Glutamatergic neuron (in vitro differentiated cells): ENCODE data around the gene SLC6A19. TPM values are rescaled to one million over a fixed set of nuclear protein-coding genes. Genes with fewer than 3 reads are reported as not detected.

Experiments
- DNase-seq: peaks from one replicate; pipeline ENCODE4 v3.0.0; 2022
- H3K27ac Mint-ChIP-seq: one replicate; pipeline ENCODE4 v1.8.0; 2020; ENCODE audit warnings: mild to moderate bottlenecking, mixed read lengths, inconsistent platforms; ENCODE audit not compliant: unreplicated experiment
- H3K27me3 Mint-ChIP-seq: one replicate; pipeline ENCODE4 v1.8.0; 2020; ENCODE audit warnings: mild to moderate bottlenecking, moderate library complexity, mixed read lengths, inconsistent platforms; ENCODE audit not compliant: unreplicated experiment
- H3K36me3 Mint-ChIP-seq: one replicate; pipeline ENCODE4 v1.8.0; 2020; ENCODE audit warnings: mild to moderate bottlenecking, mixed read lengths, inconsistent platforms; ENCODE audit not compliant: unreplicated experiment
- H3K4me1 Mint-ChIP-seq: one replicate; pipeline ENCODE4 v1.8.0; 2020; ENCODE audit warnings: mild to moderate bottlenecking, low read depth, mixed read lengths, inconsistent platforms; ENCODE audit not compliant: unreplicated experiment
- H3K4me3 Mint-ChIP-seq: one replicate; pipeline ENCODE4 v1.8.0; 2020; ENCODE audit warnings: mild to moderate bottlenecking, mixed read lengths, inconsistent platforms; ENCODE audit not compliant: unreplicated experiment
- H3K9me3 Mint-ChIP-seq: one replicate; pipeline ENCODE4 v1.8.0; 2020; ENCODE audit warnings: mild to moderate bottlenecking, moderate library complexity, mixed read lengths, inconsistent platforms; ENCODE audit not compliant: unreplicated experiment
- total RNA-seq: library from RNA; stranded (reverse); fragmentation: NEBNext Ultra II Directional; extraction: Animal tissue kit (Norgen Biotek cat#: 25700); gene quantifications from one replicate; pipeline ENCODE4 v1.2.1, GENCODE V29; 2021; ENCODE audit not compliant: unreplicated experiment
- TF ChIP-seq, protein P1 (sequence below): fragments of 200-600 bp; sonication (generic); IDR thresholded peaks from one replicate; pipeline ENCODE4 v1.5.0; 2021; ENCODE audit not compliant: partially characterized antibody, unreplicated experiment

The SLC6A19 gene
- total RNA-seq, 1 donor from 2014 or later: not detected

DNA sequence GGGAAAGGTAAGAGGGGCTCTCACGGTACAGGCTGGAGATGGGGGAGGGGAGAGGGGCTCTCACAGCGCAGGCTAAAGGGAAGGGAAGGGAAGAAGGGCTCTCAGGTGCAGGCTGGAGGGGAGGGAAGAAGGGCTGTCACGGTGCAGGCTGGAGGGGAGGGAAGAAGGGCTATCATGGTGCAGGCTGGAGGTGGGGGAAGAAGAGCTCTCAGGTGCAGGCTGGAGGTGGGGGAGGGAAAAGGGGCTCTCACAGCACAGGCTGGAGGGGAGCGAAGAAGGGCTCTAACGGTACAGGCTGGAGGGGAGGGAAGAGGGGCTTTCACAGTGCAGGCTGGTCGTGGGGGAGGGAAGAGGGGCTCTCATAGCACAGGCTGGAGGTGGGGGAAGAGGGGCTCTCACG lies 28.4 kb downstream of the SLC6A19 start:
- H3K4me3 Mint-ChIP-seq: no peak overlapping the region
- H3K9me3 Mint-ChIP-seq: no peaks in the 10 kb centered on the region
- no peak overlapping the region for H3K27ac Mint-ChIP-seq
- no peaks in the 10 kb centered on the region for H3K36me3 Mint-ChIP-seq
- H3K27me3 Mint-ChIP-seq: peaks cover 1% of the 10 kb centered on the region
- TF ChIP-seq, protein P1, sequence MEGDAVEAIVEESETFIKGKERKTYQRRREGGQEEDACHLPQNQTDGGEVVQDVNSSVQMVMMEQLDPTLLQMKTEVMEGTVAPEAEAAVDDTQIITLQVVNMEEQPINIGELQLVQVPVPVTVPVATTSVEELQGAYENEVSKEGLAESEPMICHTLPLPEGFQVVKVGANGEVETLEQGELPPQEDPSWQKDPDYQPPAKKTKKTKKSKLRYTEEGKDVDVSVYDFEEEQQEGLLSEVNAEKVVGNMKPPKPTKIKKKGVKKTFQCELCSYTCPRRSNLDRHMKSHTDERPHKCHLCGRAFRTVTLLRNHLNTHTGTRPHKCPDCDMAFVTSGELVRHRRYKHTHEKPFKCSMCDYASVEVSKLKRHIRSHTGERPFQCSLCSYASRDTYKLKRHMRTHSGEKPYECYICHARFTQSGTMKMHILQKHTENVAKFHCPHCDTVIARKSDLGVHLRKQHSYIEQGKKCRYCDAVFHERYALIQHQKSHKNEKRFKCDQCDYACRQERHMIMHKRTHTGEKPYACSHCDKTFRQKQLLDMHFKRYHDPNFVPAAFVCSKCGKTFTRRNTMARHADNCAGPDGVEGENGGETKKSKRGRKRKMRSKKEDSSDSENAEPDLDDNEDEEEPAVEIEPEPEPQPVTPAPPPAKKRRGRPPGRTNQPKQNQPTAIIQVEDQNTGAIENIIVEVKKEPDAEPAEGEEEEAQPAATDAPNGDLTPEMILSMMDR: no peak
- peaks cover 9% of the 10 kb centered on the region for H3K4me1 Mint-ChIP-seq
- DNase-seq: no peak

GRCh38 chr5:1230551-1230950 lies 29.2 kb downstream of the SLC6A19 start:
- Mint-ChIP-seq H3K4me1 (peaks cover 9% of the 10 kb centered on the region), H3K27me3 (peaks cover 1% of the 10 kb centered on the region), H3K36me3 (peaks cover under 1% of the 10 kb centered on the region), H3K4me3 (no peak overlapping the region), H3K27ac (no peak overlapping the region), H3K9me3 (peaks cover under 1% of the 10 kb centered on the region)
- TF ChIP-seq, protein P1: no peak
- no peak for DNase-seq

DNA sequence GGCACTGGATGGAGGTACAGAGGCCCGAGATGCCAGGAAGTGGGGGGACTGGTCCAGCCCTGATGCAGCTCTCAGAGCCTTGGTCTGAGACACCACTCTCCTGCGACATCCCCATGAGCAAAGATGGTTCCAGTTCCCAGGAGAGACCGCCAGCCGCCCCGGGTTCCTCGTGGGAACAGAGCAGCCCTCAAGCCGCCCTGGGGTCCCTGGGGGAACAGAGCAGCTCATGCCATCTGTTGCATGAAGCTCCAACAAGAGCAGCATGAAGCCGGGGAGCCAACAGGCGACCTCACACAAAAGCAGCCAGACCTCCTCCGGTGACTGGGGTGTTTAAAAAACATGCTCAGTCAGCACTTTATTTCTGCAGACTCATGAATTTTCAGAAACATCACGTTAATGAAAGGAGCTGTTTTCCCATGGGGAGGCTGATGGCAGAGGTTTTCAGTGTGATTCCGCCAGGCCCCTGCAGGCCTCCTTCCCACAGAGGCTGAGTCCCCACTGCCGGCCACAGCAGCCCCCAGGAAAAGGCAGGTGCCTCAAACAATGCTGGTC lies 30.0 kb downstream of the SLC6A19 start:
- H3K27ac Mint-ChIP-seq: no peak overlapping the region
- peak; percentile 56 for DNase-seq
- TF ChIP-seq, protein P1: no peak
- H3K9me3 Mint-ChIP-seq: peaks cover 8% of the 10 kb centered on the region
- no peaks in the 10 kb centered on the region for H3K27me3 Mint-ChIP-seq
- H3K36me3 Mint-ChIP-seq: peaks cover 9% of the 10 kb centered on the region
- peaks cover 9% of the 10 kb centered on the region for H3K4me1 Mint-ChIP-seq
- H3K4me3 Mint-ChIP-seq: no peak overlapping the region

GRCh38 chr5:1232780-1233179 lies 31.4 kb downstream of the SLC6A19 start:
- H3K36me3 Mint-ChIP-seq: peaks cover 11% of the 10 kb centered on the region
- H3K4me3 Mint-ChIP-seq: no peak overlapping the region
- H3K27ac Mint-ChIP-seq: no peak overlapping the region

GRCh38 chr5:1235379-1235778 lies 34.0 kb downstream of the SLC6A19 start:
- no peak for DNase-seq

More at GRCh38 chr5:1232780-1233179, 31.4 kb downstream of the SLC6A19 start:
- Mint-ChIP-seq H3K9me3 (peaks cover 10% of the 10 kb centered on the region), H3K4me1 (peaks cover 9% of the 10 kb centered on the region), H3K27me3 (peaks cover 4% of the 10 kb centered on the region)
- no peak for DNase-seq
- TF ChIP-seq, protein P1: no peak

More at GRCh38 chr5:1235379-1235778, 34.0 kb downstream of the SLC6A19 start:
- TF ChIP-seq, protein P1: no peak
- Mint-ChIP-seq H3K9me3 (peaks cover 10% of the 10 kb centered on the region), H3K27me3 (peaks cover 4% of the 10 kb centered on the region), H3K4me3 (no peak overlapping the region), H3K27ac (no peak overlapping the region), H3K36me3 (peaks cover 11% of the 10 kb centered on the region), H3K4me1 (no peaks in the 10 kb centered on the region)
